Breast epithelium (tissue), 3 donors: ENCODE measurements around the gene UNC79.

Experiments used
- POLR2A ChIP-seq: fragments of 450-650 bp; IDR thresholded peaks from one replicate; pipeline ENCODE4 v1.6.1; 2016; ENCODE audit warnings: antibody characterized with exemption, mild to moderate bottlenecking, moderate library complexity
- POLR2AphosphoS5 ChIP-seq, 3 donors: sonication (generic); formaldehyde crosslinking; IDR thresholded peaks; one replicate each; pipeline ENCODE4 v1.6.1; 2017; ENCODE audit warnings: antibody characterized with exemption in 3 of 3

- TF ChIP-seq POLR2A (no peak), POLR2AphosphoS5 (IDR thresholded peaks at IDR 0.05) (no peak)
These were observed 19.8 kb upstream of the UNC79 start for GRCh38 chr14:93410893-93411292.
